Suppressor macrophage treated with lipopolysaccharide for 1 hour (primary cell): ENCODE measurements around the gene PBX3.

Experiments used
- DNase-seq, 3 donors: peaks; one replicate each; pipeline ENCODE4 v3.0.0-alpha.2; 2020 to 2022

PBX3 gene

DNA sequence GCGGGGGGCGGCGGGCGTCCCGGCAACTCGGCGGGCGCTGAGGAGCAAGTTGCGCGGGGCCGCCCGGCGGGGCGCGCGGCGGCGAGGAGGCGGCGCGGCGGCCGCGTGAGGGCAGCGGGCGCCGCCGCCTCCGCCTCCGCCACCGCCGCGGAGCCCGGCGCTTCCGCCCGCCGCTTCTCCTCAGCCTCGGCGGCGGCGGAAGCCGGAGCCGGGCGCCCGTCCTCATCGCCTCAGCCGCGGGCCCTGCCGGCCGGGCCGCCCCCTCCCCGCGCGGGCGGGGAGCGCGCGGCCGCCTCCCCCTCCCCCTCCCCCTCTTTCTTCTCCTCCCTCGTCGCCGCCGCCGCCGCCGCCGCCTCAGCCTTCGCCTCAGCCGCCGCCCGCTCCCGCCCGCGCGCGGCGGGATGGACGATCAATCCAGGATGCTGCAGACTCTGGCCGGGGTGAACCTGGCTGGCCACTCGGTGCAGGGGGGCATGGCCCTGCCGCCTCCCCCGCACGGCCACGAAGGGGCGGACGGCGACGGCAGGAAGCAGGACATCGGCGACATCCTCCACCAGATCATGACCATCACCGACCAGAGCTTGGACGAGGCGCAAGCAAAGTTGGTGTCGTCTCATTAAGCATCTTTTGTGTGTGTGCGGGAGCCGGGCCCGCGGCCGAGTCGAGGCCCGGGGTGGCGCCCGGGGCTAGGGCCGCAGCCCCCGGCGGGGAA is at the start of gene PBX3:
PBX3 (plus strand) TSS at position 321 of the 712 bp plus-strand sequence.
- DNase-seq: peak; percentile 57 to 83 (median 67)

DNA sequence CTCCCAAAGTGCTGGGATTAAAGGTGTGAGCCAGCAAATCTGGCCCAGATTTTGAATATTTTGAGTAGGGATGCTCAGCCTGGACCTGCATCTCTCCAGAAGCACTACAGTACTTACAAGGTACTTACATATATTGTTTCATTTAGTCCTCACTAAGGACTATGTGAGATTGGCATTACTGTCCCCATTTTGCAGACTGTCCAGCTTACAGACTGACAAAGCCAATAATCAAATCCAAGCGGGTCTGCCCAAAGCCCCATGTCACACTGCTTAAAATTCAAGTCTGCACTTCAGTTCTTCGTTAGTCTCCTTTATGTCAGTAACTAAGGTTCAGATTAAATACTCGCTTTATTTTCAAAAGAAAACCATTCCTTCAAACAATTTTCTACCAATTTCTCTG is 47.3 kb upstream of the PBX3 start:
- DNase-seq: no peak

- peak; percentile 29 to 40 (median 36) for DNase-seq
These were observed 46.4 kb upstream of the PBX3 start for GRCh38 chr9:125700791-125701190.

- DNase-seq: peak; percentile 17 to 56 (median 48)
These were observed 45.8 kb upstream of the PBX3 start for GRCh38 chr9:125701351-125701750.

DNA sequence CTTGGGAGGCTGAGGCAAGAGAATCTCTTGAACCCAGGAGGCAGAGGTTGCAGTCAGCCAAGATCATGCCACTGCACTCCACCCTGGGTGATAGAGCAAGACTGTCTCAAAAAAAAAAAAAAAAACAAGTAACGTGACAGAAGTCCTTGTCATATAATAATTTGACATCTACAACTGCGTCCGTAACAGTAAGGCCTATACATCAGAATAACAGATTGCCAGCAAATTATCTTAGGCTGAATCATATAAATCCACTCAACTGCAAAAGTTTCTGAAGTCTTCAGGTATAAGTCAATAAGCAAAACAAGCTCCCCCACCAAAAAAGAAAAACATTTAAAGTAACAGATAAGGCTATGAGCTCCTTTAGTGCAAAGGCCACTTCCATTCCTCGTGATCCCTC is 43.5 kb upstream of the PBX3 start:
- no peak for DNase-seq

GRCh38 chr9:125705893-125706292 is 41.3 kb upstream of the PBX3 start:
- DNase-seq: no peak

GRCh38 chr9:125706651-125707471 is 40.3 kb upstream of the PBX3 start, which contains the start of gene MAPKAP1:
Gene MAPKAP1, minus strand, starts transcription at chr9:125707208. Its CDS starts 34,634 bp downstream, at chr9:125672574.
- peak; percentile 98 to 99 (median 98) for DNase-seq

DNA sequence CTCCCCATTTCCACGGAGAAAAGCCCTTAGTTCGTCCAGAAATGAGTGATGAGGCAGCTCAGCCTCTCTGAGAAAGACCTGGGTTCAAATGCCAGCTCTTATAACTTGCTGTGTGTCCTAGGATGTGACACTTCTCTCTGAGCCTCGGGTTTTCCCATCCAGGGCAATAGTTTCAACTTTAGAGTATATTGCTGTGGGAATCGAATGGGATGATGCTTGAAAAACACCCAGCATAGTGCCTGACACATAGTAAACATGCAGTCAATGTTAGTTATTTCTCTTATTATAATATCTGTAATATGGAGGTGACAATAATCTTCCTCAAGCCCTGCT is 39.7 kb upstream of the PBX3 start:
- peak in 2 of 3 donors; percentile 42 to 44 for DNase-seq

- DNase-seq: no peak
These were observed 20.6 kb upstream of the PBX3 start for GRCh38 chr9:125726456-125727132.

- no peak for DNase-seq
These were observed 17.0 kb upstream of the PBX3 start for GRCh38 chr9:125730168-125730567.

DNA sequence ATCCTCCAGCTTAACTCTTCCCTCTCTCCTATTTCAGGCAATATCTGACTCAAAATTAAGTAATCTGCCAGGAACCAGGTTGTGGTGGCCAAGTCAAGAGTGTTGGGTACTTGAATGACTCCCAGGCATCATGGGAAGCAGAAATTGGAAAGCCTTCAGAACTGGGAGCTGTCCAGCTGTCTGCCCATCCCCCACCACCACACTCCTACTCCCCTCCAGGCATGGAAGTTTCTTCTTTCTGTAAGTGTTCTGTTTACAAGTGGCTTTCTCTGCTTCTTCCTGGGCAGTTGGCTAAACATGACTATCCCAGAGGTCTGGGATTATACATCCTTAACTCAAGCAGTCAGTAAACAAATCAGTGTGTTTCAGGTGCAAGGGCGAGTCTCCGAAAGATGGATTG is 14.6 kb upstream of the PBX3 start:
- peak in 1 of 3 donors; percentile 25 for DNase-seq

DNA sequence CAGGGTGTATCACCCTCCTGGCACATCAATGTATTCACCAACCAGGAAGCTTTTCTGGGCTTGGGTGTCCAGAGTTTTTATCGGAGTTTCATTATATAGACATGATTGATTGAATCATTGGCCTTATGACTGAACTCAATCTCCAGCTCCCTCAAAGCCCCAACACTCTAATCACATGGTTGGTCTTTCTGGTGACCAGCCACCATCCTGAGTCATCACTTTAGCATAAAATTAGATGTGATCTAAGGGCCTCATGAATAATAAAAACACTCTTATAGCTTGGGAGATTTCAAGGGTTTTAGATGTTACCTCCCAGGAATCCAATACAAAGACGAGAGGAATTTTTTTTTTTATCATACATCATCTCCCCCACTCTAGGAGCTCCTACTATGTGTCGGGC is 7.7 kb upstream of the PBX3 start:
- peak; percentile 32 to 58 (median 50) for DNase-seq

GRCh38 chr9:125742657-125743056 is 4.5 kb upstream of the PBX3 start:
- no peak for DNase-seq

DNA sequence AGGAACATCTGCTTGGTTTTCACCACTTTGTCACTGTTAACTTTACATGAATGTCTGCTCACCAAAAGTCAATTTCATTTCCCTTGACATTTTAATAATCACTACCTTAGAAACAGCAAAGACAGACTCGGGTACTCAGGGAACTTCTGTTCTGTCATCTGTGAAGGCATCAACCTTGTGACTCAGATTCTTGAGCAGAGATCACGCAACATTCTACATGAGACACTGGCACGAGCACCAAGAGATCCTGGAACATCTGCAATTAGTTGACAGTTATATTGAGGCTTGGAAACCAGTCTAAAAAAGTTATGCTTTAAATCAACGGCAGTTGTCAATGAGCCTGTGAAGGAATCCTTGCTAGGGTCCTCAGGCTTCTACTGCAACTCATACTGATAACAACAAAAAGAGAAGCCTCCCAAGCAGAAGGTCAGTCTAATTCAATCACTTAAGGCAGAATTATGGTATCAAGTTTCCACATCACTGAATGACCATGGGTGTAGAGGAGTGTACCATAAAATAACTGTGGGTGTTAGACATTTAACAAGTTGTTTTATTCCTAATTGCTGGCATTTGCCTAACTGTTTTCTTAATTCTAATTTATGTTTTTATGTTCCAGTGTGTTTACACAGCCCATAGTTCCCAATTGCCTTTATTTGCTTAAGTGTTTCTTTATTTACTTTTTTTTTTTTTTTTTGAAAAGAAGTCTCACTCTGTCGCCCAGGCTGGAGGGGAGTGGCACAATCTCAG is 3.3 kb upstream of the PBX3 start:
- DNase-seq: peak; percentile 24 to 58 (median 55)

- DNase-seq: peak in 2 of 3 donors; percentile 27 to 45
These were observed 2.6 kb upstream of the PBX3 start for GRCh38 chr9:125744616-125745015.

DNA sequence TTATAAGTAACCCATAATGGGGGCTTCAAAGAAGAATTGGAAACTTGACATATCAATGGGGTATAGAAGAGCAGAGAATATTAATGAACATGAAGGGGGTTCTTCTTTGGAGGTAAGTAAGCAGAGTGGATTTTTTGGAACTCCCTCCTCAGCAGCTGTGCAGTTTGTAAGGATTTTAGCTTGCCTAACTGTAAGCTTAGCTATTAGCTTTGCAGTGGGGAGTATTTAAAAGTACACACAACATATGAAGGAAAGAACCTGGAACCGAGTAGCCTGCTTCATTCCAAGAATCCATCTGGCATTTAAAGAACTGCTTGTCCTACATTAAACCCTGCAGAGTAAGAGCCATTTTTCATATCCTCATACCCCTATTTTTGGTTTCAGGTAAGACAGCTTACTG is 2.2 kb upstream of the PBX3 start:
- no peak for DNase-seq

- no peak for DNase-seq
These were observed 1.5 kb upstream of the PBX3 start for GRCh38 chr9:125745682-125746016.

- DNase-seq: peak; percentile 96 to 100 (median 98)
These were observed 978 bp upstream of the PBX3 start for GRCh38 chr9:125746017-125746773.

DNA sequence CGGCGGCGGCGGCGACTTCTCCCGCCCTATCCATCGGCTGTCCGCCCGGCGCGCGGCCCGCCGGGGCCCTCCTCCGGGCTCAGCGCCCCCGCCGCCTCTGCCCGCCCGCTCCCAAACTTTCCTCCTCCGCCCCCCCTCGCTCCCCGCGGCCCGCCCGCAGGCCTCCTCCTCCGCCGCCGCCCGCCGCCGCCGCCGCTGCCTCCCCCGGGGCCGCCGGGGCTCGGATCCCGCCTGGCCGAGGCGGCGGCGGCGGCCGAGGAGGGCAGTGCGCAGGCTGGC is 460 bp upstream of the PBX3 start:
- no peak for DNase-seq

DNA sequence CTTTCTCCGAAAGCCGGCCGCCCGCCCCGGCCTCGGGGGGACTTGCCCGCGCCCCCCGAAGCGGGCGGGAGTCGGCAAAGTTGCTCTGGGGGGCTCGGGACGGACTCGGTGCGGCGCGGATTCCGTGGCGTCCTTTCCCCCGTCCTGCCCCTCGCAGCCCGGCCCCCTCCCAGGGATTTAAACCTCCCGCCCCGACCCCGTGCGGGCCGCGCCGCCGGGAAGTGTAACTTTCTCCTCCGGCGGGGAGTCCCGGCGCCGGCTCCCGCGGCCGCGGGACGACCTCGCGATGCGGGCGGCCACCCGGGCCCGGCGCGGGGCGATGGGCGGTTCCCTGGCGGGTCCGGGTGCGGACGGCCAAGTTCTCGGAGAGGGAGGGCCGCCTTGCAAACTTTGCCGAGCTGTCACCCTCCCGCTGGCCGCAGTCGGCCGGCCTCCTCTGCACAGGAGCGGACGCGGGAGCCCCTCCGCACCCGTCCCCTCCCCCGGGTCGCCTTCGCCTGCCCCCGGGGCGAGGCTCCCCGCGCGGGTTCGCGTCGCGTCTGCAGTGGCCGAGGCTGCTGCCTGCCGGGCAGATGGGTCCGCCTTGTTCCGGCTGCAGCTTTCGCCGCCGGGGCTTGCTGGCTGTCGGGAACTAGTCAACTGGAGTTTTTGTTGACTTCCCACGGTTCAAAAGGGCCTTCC is 732 bp downstream of the PBX3 start:
- peak; percentile 52 to 67 (median 65) for DNase-seq

- DNase-seq: no peak
These were observed 1.4 kb downstream of the PBX3 start for GRCh38 chr9:125748446-125749099.
